ENCODE results near the gene UBE4A. TPM values are rescaled to one million over a fixed set of nuclear protein-coding genes. Genes with fewer than 3 reads are reported as not detected.

The UBE4A gene
- total and polyA plus RNA-seq, 10 of the 15 experiments (the other 5 are each of a cell fraction or from before 2014, with no cell fraction given), result 6.2 to 39.6 (median 30.3) TPM

- TF ChIP-seq, protein P1, sequence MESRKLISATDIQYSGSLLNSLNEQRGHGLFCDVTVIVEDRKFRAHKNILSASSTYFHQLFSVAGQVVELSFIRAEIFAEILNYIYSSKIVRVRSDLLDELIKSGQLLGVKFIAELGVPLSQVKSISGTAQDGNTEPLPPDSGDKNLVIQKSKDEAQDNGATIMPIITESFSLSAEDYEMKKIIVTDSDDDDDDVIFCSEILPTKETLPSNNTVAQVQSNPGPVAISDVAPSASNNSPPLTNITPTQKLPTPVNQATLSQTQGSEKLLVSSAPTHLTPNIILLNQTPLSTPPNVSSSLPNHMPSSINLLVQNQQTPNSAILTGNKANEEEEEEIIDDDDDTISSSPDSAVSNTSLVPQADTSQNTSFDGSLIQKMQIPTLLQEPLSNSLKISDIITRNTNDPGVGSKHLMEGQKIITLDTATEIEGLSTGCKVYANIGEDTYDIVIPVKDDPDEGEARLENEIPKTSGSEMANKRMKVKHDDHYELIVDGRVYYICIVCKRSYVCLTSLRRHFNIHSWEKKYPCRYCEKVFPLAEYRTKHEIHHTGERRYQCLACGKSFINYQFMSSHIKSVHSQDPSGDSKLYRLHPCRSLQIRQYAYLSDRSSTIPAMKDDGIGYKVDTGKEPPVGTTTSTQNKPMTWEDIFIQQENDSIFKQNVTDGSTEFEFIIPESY (IDR thresholded peaks at IDR 0.05), result no peak
- TF ChIP-seq CHD2 (IDR thresholded peaks at IDR 0.05; ENCODE audit: borderline replicate concordance, low read depth, low read length), result no peak
- no peak for TF ChIP-seq HDGF (IDR thresholded peaks at IDR 0.05)
Measured at GRCh38 chr11:118430956-118431355, 71.6 kb downstream of the UBE4A start (continued).

- intact Hi-C loops (cut with micrococcal nuclease; ENCODE audit: unreplicated experiment), result loop anchor here (2.0 to 10.0 kb wide), 3 partner anchors 33 to 619 kb away; partner anchors contain the start of gene ATP5MG
- H3K9ac ChIP-seq (ENCODE audit: control insufficient read depth, insufficient read depth, low read length), result no peak overlapping the region
- peak overlapping the region; percentile 78 for H3K4me3 ChIP-seq
- no peaks in the 10 kb centered on the region for H3K36me3 ChIP-seq (ENCODE audit: control insufficient read depth in 2 of 2, insufficient read depth in 2 of 2, low read length in 1 of 2)
- peak overlapping the region; percentile 93 for H2AFZ ChIP-seq (ENCODE audit: control insufficient read depth, low read depth, low read length)
- peaks cover 28% of the 10 kb centered on the region for H3K79me2 ChIP-seq (ENCODE audit: control insufficient read depth, insufficient read depth, low read length)
- no peaks in the 10 kb centered on the region for H3K27me3 ChIP-seq (replicated peaks in 1 of 2; ENCODE audit: control insufficient read depth in 2 of 2, insufficient read depth in 2 of 2, low read length in 1 of 2)
- no peaks in the 10 kb centered on the region for H3K9me3 ChIP-seq (replicated peaks; ENCODE audit: control insufficient read depth, insufficient read depth, low read length)
- DNase-seq (ENCODE audit: low read depth, low spot score) (no peak), ATAC-seq (no peak), FAIRE-seq (peak; percentile 18)
- no peaks in the 10 kb centered on the region; the same call in 1 of the 2 replicates for H4K20me1 ChIP-seq (ENCODE audit: control insufficient read depth, insufficient read depth)
- 6% methylated on average over 9 of the region's 9 CpGs for WGBS (ENCODE audit: insufficient coverage, insufficient replicate concordance, low lambda C conversion rate, missing lambda C conversion rate)
- in situ Hi-C loops (cut with MboI), result no loop called here
- H3K4me1 ChIP-seq (ENCODE audit: control insufficient read depth, insufficient read depth, low read length), result no peaks in the 10 kb centered on the region; the same call in 1 of the 2 replicates
- RAD21 ChIA-PET (ENCODE audit: unreplicated experiment), result interaction anchor here (1.0 to 3.0 kb wide), 3 partner anchors 32 to 54 kb away, joined by 3 to 12 read pairs (median 11); no protein-coding TSS in a partner anchor
- no peak overlapping the region for H3K27ac ChIP-seq (ENCODE audit: control insufficient read depth, insufficient read depth)
- POLR2A ChIA-PET, result no interaction called here
- TF ChIP-seq, protein P2, sequence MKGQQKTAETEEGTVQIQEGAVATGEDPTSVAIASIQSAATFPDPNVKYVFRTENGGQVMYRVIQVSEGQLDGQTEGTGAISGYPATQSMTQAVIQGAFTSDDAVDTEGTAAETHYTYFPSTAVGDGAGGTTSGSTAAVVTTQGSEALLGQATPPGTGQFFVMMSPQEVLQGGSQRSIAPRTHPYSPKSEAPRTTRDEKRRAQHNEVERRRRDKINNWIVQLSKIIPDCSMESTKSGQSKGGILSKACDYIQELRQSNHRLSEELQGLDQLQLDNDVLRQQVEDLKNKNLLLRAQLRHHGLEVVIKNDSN (IDR thresholded peaks at IDR 0.05; ENCODE audit: borderline replicate concordance, extremely low read length, insufficient read depth, low read depth, low read length), result peak; percentile 6
- TF ChIP-seq BHLHE40 (IDR thresholded peaks at IDR 0.05; ENCODE audit: borderline replicate concordance in 1 of 2, low read depth in 2 of 2, low read length in 1 of 2) (no peak), NFYB (IDR thresholded peaks at IDR 0.05; ENCODE audit: insufficient read depth, low read depth, low read length) (0 out of 2 replicates have a peak, but pooled peaks have one; percentile 46), RAD51 (IDR thresholded peaks at IDR 0.05) (peak; percentile 29; the same call in 1 of the 2 replicates)
- SMC1A ChIA-PET (ENCODE audit: uncharacterized antibody, unreplicated experiment), result interaction anchor here (0.7 to 1.8 kb wide), 4 partner anchors 14 to 52 kb away, joined by 3 to 8 read pairs (median 4); no protein-coding TSS in a partner anchor
- CTCF ChIA-PET, result interaction anchor here (1.2 to 2.4 kb wide), 3 partner anchors 32 to 59 kb away, joined by 4 to 12 read pairs (median 4); no protein-coding TSS in a partner anchor
- peak overlapping the region; percentile 96 for H3K4me2 ChIP-seq (ENCODE audit: control insufficient read depth, insufficient read depth)
- BruUV-seq (replicated peaks), result no TSS peak
Measured at GRCh38 chr11:118434123-118434552, 74.7 kb downstream of the UBE4A start.
